H9 (cell line): ENCODE measurements around the gene SP3. TPM values are rescaled to one million over a fixed set of nuclear protein-coding genes. Genes with fewer than 3 reads are reported as not detected.

Source experiments
- DNase-seq: peaks from one replicate; pipeline ENCODE4 v3.0.0-alpha.2; 2017
- H2AFZ ChIP-seq: one replicate; pipeline ENCODE4 v1.6.1; 2013; ENCODE audit warnings: mild to moderate bottlenecking, low read length, control low read depth, moderate library complexity
- H2AK5ac ChIP-seq: 2 replicates; pipeline ENCODE4 v1.6.1; 2013; ENCODE audit warnings: low read length, control low read depth, mixed read lengths; ENCODE audit not compliant: insufficient read length
- H2BK120ac ChIP-seq: one replicate; pipeline ENCODE4 v1.6.1; 2013; ENCODE audit warnings: low read depth, mild to moderate bottlenecking, low read length, control low read depth, inconsistent platforms; ENCODE audit not compliant: poor library complexity, severe bottlenecking
- H2BK12ac ChIP-seq: 2 replicates; pipeline ENCODE4 v1.6.1; 2013; ENCODE audit warnings: low read length, control low read depth, mixed read lengths, low read depth; ENCODE audit not compliant: insufficient read length
- H2BK15ac ChIP-seq: 2 replicates; pipeline ENCODE4 v1.6.1; 2013; ENCODE audit warnings: low read depth, low read length, control low read depth
- H2BK20ac ChIP-seq: one replicate; pipeline ENCODE4 v1.6.1; 2013; ENCODE audit warnings: low read depth, mild to moderate bottlenecking, low read length, control low read depth, inconsistent platforms; ENCODE audit not compliant: poor library complexity, severe bottlenecking
- H2BK5ac ChIP-seq: 2 replicates; pipeline ENCODE4 v1.6.1; 2013; ENCODE audit warnings: low read length, control low read depth, mixed read lengths; ENCODE audit not compliant: insufficient read length
- H3K14ac ChIP-seq: 2 replicates; pipeline ENCODE4 v1.6.1; 2013; ENCODE audit warnings: low read length, control low read depth; ENCODE audit not compliant: insufficient read depth
- H3K18ac ChIP-seq: 2 replicates; pipeline ENCODE4 v1.6.1; 2013; ENCODE audit warnings: low read depth, mild to moderate bottlenecking, mixed read lengths, low read length, control low read depth; ENCODE audit not compliant: insufficient read length
- H3K23ac ChIP-seq: 2 replicates; pipeline ENCODE4 v1.6.1; 2013; ENCODE audit warnings: low read length, control low read depth, mixed read lengths, low read depth; ENCODE audit not compliant: insufficient read length
- H3K23me2 ChIP-seq: 2 replicates; pipeline ENCODE4 v1.6.1; 2013; ENCODE audit warnings: low read depth, mild to moderate bottlenecking, mixed read lengths, low read length, control low read depth; ENCODE audit not compliant: insufficient read length, poor library complexity, severe bottlenecking
- H3K27ac ChIP-seq: 2 replicates; pipeline ENCODE4 v1.5.1; 2013; ENCODE audit warnings: low read length, control low read depth, mixed read lengths, low read depth; ENCODE audit not compliant: insufficient read length
- H3K27me3 ChIP-seq: 2 replicates; pipeline ENCODE4 v1.6.1; 2013; ENCODE audit warnings: low read length, control low read depth, inconsistent platforms; ENCODE audit not compliant: insufficient read depth
- H3K4ac ChIP-seq: 2 replicates; pipeline ENCODE4 v1.6.1; 2013; ENCODE audit warnings: low read depth, mild to moderate bottlenecking, control low read depth, inconsistent platforms, low read length, moderate library complexity
- H3K4me1 ChIP-seq: 2 replicates; pipeline ENCODE4 v1.6.1; 2013; ENCODE audit warnings: low read length, control low read depth, inconsistent platforms; ENCODE audit not compliant: insufficient read depth
- H3K4me2 ChIP-seq: 2 replicates; pipeline ENCODE4 v1.6.1; 2013; ENCODE audit warnings: low read length, control low read depth, mixed read lengths; ENCODE audit not compliant: insufficient read length, insufficient read depth
- H3K56ac ChIP-seq: 2 replicates; pipeline ENCODE4 v1.6.1; 2013; ENCODE audit warnings: low read depth, mild to moderate bottlenecking, mixed read lengths, low read length, control low read depth; ENCODE audit not compliant: insufficient read length
- H3K79me1 ChIP-seq: 2 replicates; pipeline ENCODE4 v1.6.1; 2013; ENCODE audit warnings: low read depth, mild to moderate bottlenecking, moderate library complexity, low read length, control low read depth, inconsistent platforms; ENCODE audit not compliant: insufficient read depth, poor library complexity, severe bottlenecking
- H3K79me2 ChIP-seq: 2 replicates; pipeline ENCODE4 v1.6.1; 2013; ENCODE audit warnings: low read length, control low read depth, inconsistent platforms; ENCODE audit not compliant: insufficient read depth
- H3K9ac ChIP-seq: 2 replicates; pipeline ENCODE4 v1.6.1; 2013; ENCODE audit warnings: low read length, control low read depth, mixed read lengths; ENCODE audit not compliant: insufficient read length; ENCODE audit errors: extremely low read depth
- H3K9me3 ChIP-seq: one replicate; pipeline ENCODE4 v1.6.1; 2013; ENCODE audit warnings: low read depth, low read length, inconsistent platforms; ENCODE audit not compliant: control insufficient read depth
- H3T11ph ChIP-seq: one replicate; pipeline ENCODE4 v1.6.1; 2013; ENCODE audit warnings: mild to moderate bottlenecking, low read length, control low read depth, inconsistent platforms
- H4K20me1 ChIP-seq: one replicate; pipeline ENCODE4 v1.6.1; 2013; ENCODE audit not compliant: control insufficient read depth, insufficient read length, insufficient read depth
- H4K5ac ChIP-seq: 2 replicates; pipeline ENCODE4 v1.6.1; 2013; ENCODE audit warnings: low read depth, mild to moderate bottlenecking, mixed read lengths, low read length, control low read depth; ENCODE audit not compliant: insufficient read length
- H4K8ac ChIP-seq: replicated peaks from 2 replicates; pipeline ENCODE4 v1.6.1; 2013; ENCODE audit warnings: low read length, control low read depth, mixed read lengths, low read depth; ENCODE audit not compliant: insufficient read length
- H4K91ac ChIP-seq: 2 replicates; pipeline ENCODE4 v1.6.1; 2013; ENCODE audit warnings: low read depth, mild to moderate bottlenecking, moderate library complexity, mixed read lengths, low read length, control low read depth; ENCODE audit not compliant: insufficient read length
- H3K27ac Mint-ChIP-seq, 3 experiments: 2 replicates in 2 of 3; 3 replicates in 1 of 3; pipeline ENCODE4 v1.8.0; 2020 to 2021; ENCODE audit warnings: mixed read lengths in 3 of 3, mild to moderate bottlenecking in 1 of 3, moderate library complexity in 1 of 3
- H3K27me3 Mint-ChIP-seq: 2 replicates; pipeline ENCODE4 v1.8.0; 2021; ENCODE audit warnings: low read depth, mild to moderate bottlenecking, moderate library complexity, mixed read lengths
- H3K36me3 Mint-ChIP-seq, 3 experiments: 2 replicates in 2 of 3; 3 replicates in 1 of 3; pipeline ENCODE4 v1.8.0; 2020 to 2021; ENCODE audit warnings: low read depth in 3 of 3, mixed read lengths in 3 of 3; ENCODE audit not compliant: insufficient read depth in 1 of 3
- H3K4me1 Mint-ChIP-seq, 2 experiments: 2 replicates each; pipeline ENCODE4 v1.8.0; 2020; ENCODE audit warnings: mixed read lengths in 2 of 2
- H3K4me3 Mint-ChIP-seq, 2 experiments: 2 replicates in 1 of 2; 3 replicates in 1 of 2; pipeline ENCODE4 v1.8.0; 2020 to 2021; ENCODE audit warnings: mild to moderate bottlenecking in 2 of 2, mixed read lengths in 2 of 2, moderate library complexity in 1 of 2
- H3K9me3 Mint-ChIP-seq, 2 experiments: 2 replicates in 1 of 2; 3 replicates in 1 of 2; pipeline ENCODE4 v1.8.0; 2020; ENCODE audit warnings: mild to moderate bottlenecking in 2 of 2, mixed read lengths in 2 of 2, moderate library complexity in 1 of 2
- CTCF ChIP-seq: fragments of 200-600 bp; sonication (generic); conservative IDR thresholded peaks from 3 replicates; pipeline ENCODE4 v1.8.0; 2021; ENCODE audit warnings: antibody characterized with exemption, mild to moderate bottlenecking
- WGBS: extraction: QIAGEN DNeasy Blood & Tissue Kit; methylation state at CpG from one replicate; pipeline ENCODE4 v1.1.7; 2013; ENCODE audit warnings: missing lambda C conversion rate, low lambda C conversion rate, mixed read lengths; ENCODE audit not compliant: insufficient read length; ENCODE audit errors: extremely low coverage; 5-methylcytosine and 5-hydroxymethylcytosine counted together
- total RNA-seq: library from RNA; stranded (reverse); gene quantifications from 2 replicates; pipeline ENCODE4 v1.2.1, GENCODE V29; 2021

SP3 gene
- total RNA-seq, 1 experiment from 2014 or later, result 86.3 TPM

GRCh38 chr2:173948198-173948597, 17.0 kb downstream of the SP3 start:
- Histone ChIP-seq H3K18ac (no peak overlapping the region), H4K91ac (no peak overlapping the region), H2BK5ac (no peak overlapping the region), H3K14ac (no peak overlapping the region), H3K27me3 (no peaks in the 10 kb centered on the region), H3K23me2 (no peaks in the 10 kb centered on the region), H4K8ac (no peak overlapping the region), H3K23ac (no peak overlapping the region), H4K20me1 (no peaks in the 10 kb centered on the region), H2BK12ac (no peak overlapping the region), H3K4ac (no peak overlapping the region), H2BK20ac (no peak overlapping the region), H3K56ac (no peak overlapping the region), H3K4me1 (no peaks in the 10 kb centered on the region; the same call in 1 of the 2 replicates), H3K9ac (no peak overlapping the region), H2AK5ac (no peak overlapping the region), H2BK15ac (no peak overlapping the region), H3K4me2 (no peak overlapping the region), H3K79me2 (peaks cover 31% of the 10 kb centered on the region; the same call in 1 of the 2 replicates), H3K27ac (no peak overlapping the region), H3T11ph (no peak overlapping the region), H2BK120ac (no peak overlapping the region), H3K9me3 (no peaks in the 10 kb centered on the region), H2AFZ (no peak overlapping the region), H3K79me1 (peaks cover 3% of the 10 kb centered on the region), H4K5ac (no peak overlapping the region)
- no peak overlapping the region for H3K27ac Mint-ChIP-seq
- H3K4me1 Mint-ChIP-seq, result peaks cover 12% of the 10 kb centered on the region in 2 experiments
- DNase-seq, result no peak
- H3K27me3 Mint-ChIP-seq, result no peaks in the 10 kb centered on the region
- no peak for TF ChIP-seq CTCF
- H3K4me3 Mint-ChIP-seq, result no peak overlapping the region
- peaks cover 11 to 18% (median 16%) of the 10 kb centered on the region in 3 experiments for H3K36me3 Mint-ChIP-seq
- WGBS, result no CpG with 5 or more reads among the region's 2 CpGs
- peaks cover 2 to 5% of the 10 kb centered on the region in 2 experiments; a peak in 4 of 5 replicates for H3K9me3 Mint-ChIP-seq
